ENCODE measurements around the gene PTK7.

The PTK7 gene

DNA sequence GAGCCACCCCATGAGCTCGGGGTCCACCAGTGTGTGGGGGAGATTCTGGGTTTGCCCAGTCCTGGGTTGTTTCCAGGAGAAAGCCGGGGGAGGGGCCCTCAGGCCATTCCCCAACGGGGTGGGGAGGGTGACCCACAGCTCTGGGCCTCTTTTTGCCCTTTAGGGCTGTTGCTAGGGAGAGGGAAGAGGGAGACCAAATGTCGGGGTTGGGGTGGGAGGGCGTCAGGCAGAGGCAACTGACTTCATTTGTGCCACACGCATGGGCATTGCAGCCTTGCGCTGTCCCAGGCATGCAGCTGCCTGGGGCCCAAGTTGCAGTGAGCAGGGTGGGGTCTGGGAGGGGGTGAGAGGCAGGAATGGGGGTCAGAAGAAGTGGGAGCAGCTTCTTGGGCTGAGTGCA lies 103.9 kb downstream of the PTK7 start:
- Histone ChIP-seq H3K27ac (peak overlapping the region; percentile 79), H3K4me3 (ENCODE audit: low read depth in 1 of 2, low read length in 1 of 2) (no peak overlapping the region), H3K9me3 (no peaks in the 10 kb centered on the region), H3K27me3 (no peaks in the 10 kb centered on the region), H3K36me3 (peaks cover 38% of the 10 kb centered on the region), H3K4me1 (ENCODE audit: control insufficient read depth in 1 of 2, insufficient read depth in 1 of 2, low read depth in 1 of 2, low read length in 1 of 2) (peaks cover 38 to 42% of the 10 kb centered on the region in 2 experiments)
- TF ChIP-seq, protein P1, sequence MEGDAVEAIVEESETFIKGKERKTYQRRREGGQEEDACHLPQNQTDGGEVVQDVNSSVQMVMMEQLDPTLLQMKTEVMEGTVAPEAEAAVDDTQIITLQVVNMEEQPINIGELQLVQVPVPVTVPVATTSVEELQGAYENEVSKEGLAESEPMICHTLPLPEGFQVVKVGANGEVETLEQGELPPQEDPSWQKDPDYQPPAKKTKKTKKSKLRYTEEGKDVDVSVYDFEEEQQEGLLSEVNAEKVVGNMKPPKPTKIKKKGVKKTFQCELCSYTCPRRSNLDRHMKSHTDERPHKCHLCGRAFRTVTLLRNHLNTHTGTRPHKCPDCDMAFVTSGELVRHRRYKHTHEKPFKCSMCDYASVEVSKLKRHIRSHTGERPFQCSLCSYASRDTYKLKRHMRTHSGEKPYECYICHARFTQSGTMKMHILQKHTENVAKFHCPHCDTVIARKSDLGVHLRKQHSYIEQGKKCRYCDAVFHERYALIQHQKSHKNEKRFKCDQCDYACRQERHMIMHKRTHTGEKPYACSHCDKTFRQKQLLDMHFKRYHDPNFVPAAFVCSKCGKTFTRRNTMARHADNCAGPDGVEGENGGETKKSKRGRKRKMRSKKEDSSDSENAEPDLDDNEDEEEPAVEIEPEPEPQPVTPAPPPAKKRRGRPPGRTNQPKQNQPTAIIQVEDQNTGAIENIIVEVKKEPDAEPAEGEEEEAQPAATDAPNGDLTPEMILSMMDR (IDR thresholded peaks at IDR 0.05): no peak

DNA sequence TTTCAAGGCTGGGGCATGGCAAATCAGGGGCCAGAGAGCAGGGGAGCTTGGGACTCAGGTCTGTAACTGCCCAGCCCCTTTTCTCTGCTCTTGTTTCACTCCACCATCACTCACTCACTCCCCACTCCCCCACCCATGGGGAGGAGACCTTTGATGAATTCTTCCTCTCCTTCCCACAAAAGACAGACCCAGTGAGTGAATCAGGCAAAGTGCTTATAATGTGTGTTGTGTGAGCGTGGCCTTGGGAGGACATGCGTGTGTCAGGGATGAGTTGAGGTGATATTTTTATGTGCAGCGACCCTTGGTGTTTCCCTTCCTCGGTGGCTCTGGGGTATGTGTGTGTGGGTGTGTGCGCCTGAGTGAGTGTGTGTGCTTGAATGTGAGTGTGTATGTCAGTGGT lies 104.9 kb downstream of the PTK7 start:
- peak overlapping the region; percentile 79 for H3K27ac ChIP-seq
- H3K9me3 ChIP-seq: no peaks in the 10 kb centered on the region
- H3K4me3 ChIP-seq (ENCODE audit: low read depth in 1 of 2, low read length in 1 of 2): peak overlapping the region in 1 of 2 experiments; percentile 69
- no peaks in the 10 kb centered on the region for H3K27me3 ChIP-seq
- H3K4me1 ChIP-seq (ENCODE audit: control insufficient read depth in 1 of 2, insufficient read depth in 1 of 2, low read depth in 1 of 2, low read length in 1 of 2): peaks cover 29 to 33% of the 10 kb centered on the region in 2 experiments
- peaks cover 41% of the 10 kb centered on the region for H3K36me3 ChIP-seq
- TF ChIP-seq, protein P1 (IDR thresholded peaks at IDR 0.05): no peak

DNA sequence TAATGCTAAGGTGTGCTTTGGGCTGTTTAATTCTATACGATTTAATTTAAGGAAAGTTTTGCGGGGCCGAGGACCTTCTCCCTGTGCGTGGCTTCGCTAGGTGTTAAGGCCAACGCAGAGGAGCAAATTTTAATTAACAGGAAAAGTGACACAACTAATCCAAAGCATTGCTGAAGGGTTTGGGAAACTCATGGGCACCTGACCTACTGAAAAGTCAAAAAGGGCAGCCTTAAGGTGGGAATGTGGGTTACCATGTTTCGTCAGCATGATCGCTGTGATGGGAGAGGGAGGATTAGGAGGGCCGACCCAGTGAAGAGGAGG lies 105.5 kb downstream of the PTK7 start:
- peaks cover 44% of the 10 kb centered on the region for H3K36me3 ChIP-seq
- H3K4me3 ChIP-seq (ENCODE audit: low read depth in 1 of 2, low read length in 1 of 2): peak overlapping the region; percentile 69
- no peaks in the 10 kb centered on the region for H3K9me3 ChIP-seq
- H3K27ac ChIP-seq: peak overlapping the region; percentile 79
- H3K27me3 ChIP-seq: no peaks in the 10 kb centered on the region
- H3K4me1 ChIP-seq (ENCODE audit: control insufficient read depth in 1 of 2, insufficient read depth in 1 of 2, low read depth in 1 of 2, low read length in 1 of 2): peaks cover 23 to 27% of the 10 kb centered on the region in 2 experiments
- TF ChIP-seq, protein P1 (IDR thresholded peaks at IDR 0.05): no peak

DNA sequence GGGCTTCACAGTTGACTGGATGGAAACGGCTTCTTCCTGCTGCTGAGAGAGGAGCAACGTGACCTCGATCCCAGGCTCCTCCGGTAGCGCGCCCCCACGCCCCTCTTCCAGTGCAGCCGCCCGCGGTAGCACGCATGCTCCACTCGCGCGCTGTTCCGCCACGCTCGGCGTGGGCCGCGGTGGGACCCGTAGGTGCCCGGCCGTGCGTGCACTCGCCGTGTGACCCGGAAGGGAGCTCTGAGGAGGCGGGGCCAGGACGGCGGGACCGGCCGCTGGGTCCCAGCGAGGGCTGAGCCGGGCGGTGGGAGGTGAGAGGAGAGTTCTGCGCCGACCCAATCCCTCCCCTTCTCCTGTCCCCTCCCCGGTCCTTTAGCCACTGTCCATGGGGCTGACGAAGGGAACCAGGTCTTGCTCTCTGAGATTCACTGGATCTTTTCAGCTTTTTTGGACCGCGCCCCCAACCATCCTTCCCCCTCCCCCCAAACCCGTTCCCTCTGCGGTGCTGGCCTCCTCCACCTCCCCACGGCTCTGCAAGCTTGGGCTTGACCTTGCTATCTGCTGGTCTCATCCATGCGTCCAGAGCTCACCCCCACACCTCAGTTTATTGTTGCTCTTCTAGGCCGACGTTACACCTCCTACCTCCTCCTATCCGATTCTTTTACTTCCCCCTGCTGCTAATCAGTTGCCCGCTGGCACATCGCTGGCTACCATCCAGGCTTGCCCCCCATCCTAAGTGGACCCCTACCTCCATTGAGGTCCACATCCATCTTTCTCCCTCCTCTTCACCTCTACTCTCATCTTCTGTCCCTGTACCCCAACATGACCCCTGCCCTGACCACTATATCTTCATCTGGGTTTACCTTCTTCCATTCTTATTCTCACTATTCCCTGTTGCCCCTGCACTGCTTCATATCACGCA lies 106.1 kb downstream of the PTK7 start, which contains the start of gene CUL9:
TSS of gene CUL9 (plus strand) at position 255 of the 919 bp plus-strand sequence. CDS start 2,115 bp downstream, outside the sequence.
- H3K4me1 ChIP-seq (ENCODE audit: control insufficient read depth in 1 of 2, insufficient read depth in 1 of 2, low read depth in 1 of 2, low read length in 1 of 2): peaks cover 20 to 24% of the 10 kb centered on the region in 2 experiments
- H3K9me3 ChIP-seq: no peaks in the 10 kb centered on the region
- no peaks in the 10 kb centered on the region for H3K27me3 ChIP-seq
- peaks cover 49% of the 10 kb centered on the region for H3K36me3 ChIP-seq
- peak within 1 kb of the TSS; percentile 79 for H3K27ac ChIP-seq
- peak within 1 kb of the TSS; percentile 69 for H3K4me3 ChIP-seq (ENCODE audit: low read depth in 1 of 2, low read length in 1 of 2)
- TF ChIP-seq, protein P1 (IDR thresholded peaks at IDR 0.05): peak; percentile 2

DNA sequence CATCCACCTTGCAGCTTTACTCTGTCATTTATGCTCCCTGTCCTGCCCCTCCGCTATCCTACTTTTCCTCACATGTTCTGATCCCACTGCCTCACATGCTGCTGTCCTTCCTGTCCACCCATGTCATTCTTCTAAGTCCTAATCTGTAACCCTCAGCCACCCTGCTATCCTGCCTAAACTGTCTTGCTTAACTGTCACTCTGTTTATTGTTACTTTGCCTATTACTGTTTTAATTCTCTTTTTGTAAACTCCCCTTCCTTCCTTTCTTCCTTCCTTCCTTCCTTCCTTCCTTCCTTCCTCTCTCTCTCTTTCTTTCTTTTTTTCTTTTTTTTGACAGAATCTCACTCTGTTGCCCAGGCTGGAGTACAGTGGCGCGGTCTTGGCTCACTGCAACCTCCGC lies 107.3 kb downstream of the PTK7 start:
- Histone ChIP-seq H3K27me3 (no peaks in the 10 kb centered on the region), H3K4me1 (ENCODE audit: control insufficient read depth in 1 of 2, insufficient read depth in 1 of 2, low read depth in 1 of 2, low read length in 1 of 2) (peaks cover 20 to 24% of the 10 kb centered on the region in 2 experiments), H3K9me3 (no peaks in the 10 kb centered on the region), H3K27ac (peak overlapping the region; percentile 79), H3K4me3 (ENCODE audit: low read depth in 1 of 2, low read length in 1 of 2) (peak overlapping the region in 1 of 2 experiments; percentile 69), H3K36me3 (peaks cover 56% of the 10 kb centered on the region)
- TF ChIP-seq, protein P1 (IDR thresholded peaks at IDR 0.05): no peak

Data from neutrophil (primary cell).